Measurements from ENCODE around the gene MATCAP1. TPM values are rescaled to one million over a fixed set of nuclear protein-coding genes. Genes with fewer than 3 reads are reported as not detected.
A peak's percentile ranks its signal among the peaks of the same experiment; 100 is the strongest.

Gene MATCAP1
- total and polyA plus RNA-seq, 2 of the 4 experiments (the other 2 are of a cell fraction) = 8.2 to 43.9 TPM

GRCh38 chr16:67199011-67199807 is 15.4 kb upstream of the MATCAP1 start, which contains the start of gene ELMO3:
Gene ELMO3 (plus strand): TSS chr16:67199131. CDS start chr16:67199327, 196 bp downstream.
- H2AK5ac ChIP-seq (ENCODE audit: low read depth, low read length) = no peak within 1 kb of the TSS
- WGBS, 2 experiments (ENCODE audit: extremely low coverage in 2 of 2, insufficient read length in 1 of 2) = 64% methylated on average over 28 of the region's 61 CpGs; no CpG with 5 or more reads in 1 of the 2 experiments
- H2AFZ ChIP-seq (replicated peaks; ENCODE audit: low read length, poor library complexity) = no peak within 1 kb of the TSS
- no peaks in the 10 kb centered on the region for H3K4me1 ChIP-seq (ENCODE audit: control insufficient read depth, insufficient read depth, low read length)
- DNase-seq (no peak), ATAC-seq (ENCODE audit: low read depth) (no peak; the same call in 1 of the 2 replicates)
- in situ Hi-C loops (cut with MboI; ENCODE audit: low sequenced_read_pairs) = no loop called here
- H2BK20ac ChIP-seq (ENCODE audit: low read depth, low read length) = no peak within 1 kb of the TSS
- no peak within 1 kb of the TSS for H3K18ac ChIP-seq (ENCODE audit: low read depth, low read length)
- H3K56ac ChIP-seq (ENCODE audit: extremely low read depth, insufficient read depth, low read length) = no peak within 1 kb of the TSS
- no peak within 1 kb of the TSS for H3K27ac ChIP-seq (ENCODE audit: insufficient read depth, low read length)
- peaks cover 14% of the 10 kb centered on the region for H4K20me1 ChIP-seq (ENCODE audit: insufficient read depth, low read length)
- no peaks in the 10 kb centered on the region for H3K9me1 ChIP-seq (ENCODE audit: insufficient read depth, low read length)
- peaks cover 71% of the 10 kb centered on the region for H3K36me3 ChIP-seq (ENCODE audit: control insufficient read depth, insufficient read depth, low read length)
- BruUV-seq (replicated peaks) = no TSS peak
- CTCF ChIA-PET = no interaction called here
- H3K4me2 ChIP-seq (ENCODE audit: low read depth, low read length) = no peak within 1 kb of the TSS
- H3K4me3 ChIP-seq (ENCODE audit: insufficient read depth, low read depth, low read length) = no peak within 1 kb of the TSS
- no peak within 1 kb of the TSS for H2BK120ac ChIP-seq (ENCODE audit: low read depth, low read length)
- POLR2A ChIA-PET (ENCODE audit: unreplicated experiment) = no interaction called here
- H2AK9ac ChIP-seq (replicated peaks; ENCODE audit: low read depth, low read length, poor library complexity) = peak within 1 kb of the TSS; percentile 70
- peaks cover 8 to 27% of the 10 kb centered on the region in 2 experiments; a peak in 3 of 4 replicates for H3K79me1 ChIP-seq (ENCODE audit: low read depth in 1 of 2, low read length in 2 of 2)
- H4K91ac ChIP-seq (ENCODE audit: insufficient read depth, low read depth, low read length) = no peak within 1 kb of the TSS
- no peak within 1 kb of the TSS for H4K5ac ChIP-seq (ENCODE audit: low read depth, low read length)
- no peak within 1 kb of the TSS for H3K4ac ChIP-seq (ENCODE audit: low read depth, low read length)
- no peaks in the 10 kb centered on the region for H3K9me3 ChIP-seq (ENCODE audit: control insufficient read depth, insufficient read depth, low read length)
- intact Hi-C loops (cut with micrococcal nuclease) = no loop called here
- H3K9ac ChIP-seq (ENCODE audit: low read depth, low read length) = no peak within 1 kb of the TSS
- no peak within 1 kb of the TSS for H2BK5ac ChIP-seq (ENCODE audit: low read depth, low read length, poor library complexity, severe bottlenecking)
- dilution Hi-C loops (cut with HindIII; ENCODE audit: low sequenced_read_pairs, unreplicated experiment) = no loop called here
- H4K8ac ChIP-seq (ENCODE audit: low read depth in 2 of 2, low read length in 2 of 2) = no peak within 1 kb of the TSS
- H3K14ac ChIP-seq (replicated peaks; ENCODE audit: low read depth, low read length) = no peak within 1 kb of the TSS
- H3K27me3 ChIP-seq (ENCODE audit: control insufficient read depth, insufficient read depth, low read length) = no peaks in the 10 kb centered on the region
- H3K23ac ChIP-seq (ENCODE audit: low read depth, low read length) = no peak within 1 kb of the TSS
- peak; percentile 33 for TF ChIP-seq CTCF (conservative IDR thresholded peaks at IDR 0.05; ENCODE audit: low read depth, low read length)
- no peak for TF ChIP-seq SMC3 (IDR thresholded peaks at IDR 0.05; ENCODE audit: low read depth, low read length)
- no peak for TF ChIP-seq BHLHE40 (IDR thresholded peaks at IDR 0.05; ENCODE audit: low read depth, low read length)
- no peak for TF ChIP-seq RCOR1 (IDR thresholded peaks at IDR 0.05; ENCODE audit: insufficient replicate concordance, low read length)
- H2BK15ac ChIP-seq (ENCODE audit: low read depth, low read length) = no peak within 1 kb of the TSS

Measured in IMR-90 (cell line).